Esophagus squamous epithelium (tissue), 4 donors: Measurements from ENCODE around the gene ICAM1.

Experiments used
- CTCF ChIP-seq, 6 experiments: fragments of 450-650 bp in 4 of 6; fragments of 200-600 bp in 2 of 6; sonication (generic) in 2 of 6; IDR thresholded peaks; one replicate each; pipeline ENCODE4 v1.5.1; 2016 to 2019; ENCODE audit warnings: antibody characterized with exemption in 6 of 6, mild to moderate bottlenecking in 4 of 6, moderate library complexity in 4 of 6
- POLR2A ChIP-seq, 4 donors: fragments of 450-650 bp; IDR thresholded peaks; one replicate each; pipeline ENCODE4 v1.6.1; 2017; ENCODE audit warnings: antibody characterized with exemption in 4 of 4, mild to moderate bottlenecking in 4 of 4, moderate library complexity in 3 of 4

- TF ChIP-seq CTCF (IDR thresholded peaks at IDR 0.05) (no peak), POLR2A (IDR thresholded peaks at IDR 0.05) (no peak)
Observed at GRCh38 chr19:10286803-10287737, 16.1 kb downstream of the ICAM1 start, which contains the start of gene ICAM4.
